ENCODE data around the gene GLIS1. TPM values are rescaled to one million over a fixed set of nuclear protein-coding genes. Genes with fewer than 3 reads are reported as not detected.

Gene GLIS1
- polyA plus RNA-seq, 5 donors: 0.06 to 0.10 (median 0.06) TPM; not detected in 2

GRCh38 chr1:53693773-53694717 lies 44.9 kb downstream of the GLIS1 start:
- DNase-seq: no peak

DNA sequence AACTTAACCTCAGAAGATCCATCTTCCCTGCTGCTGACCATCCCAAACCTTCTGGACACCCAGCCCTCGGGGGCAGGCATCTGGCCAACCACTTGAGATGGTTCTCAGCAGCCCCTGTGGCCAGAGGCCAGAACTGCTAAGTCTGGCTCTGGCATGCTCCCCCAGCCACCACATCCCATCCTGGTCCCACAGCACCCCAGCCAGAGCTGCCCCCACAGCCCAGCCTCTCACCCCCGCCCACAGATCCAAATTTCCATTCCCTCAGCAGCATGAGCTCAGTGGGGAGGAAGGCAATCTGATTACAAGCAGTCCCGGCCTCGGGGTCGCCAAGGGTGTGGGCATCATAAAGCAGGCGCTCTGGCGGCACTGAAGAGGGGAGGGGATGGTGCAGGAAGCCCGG lies 45.6 kb downstream of the GLIS1 start:
- no peak for DNase-seq

DNA sequence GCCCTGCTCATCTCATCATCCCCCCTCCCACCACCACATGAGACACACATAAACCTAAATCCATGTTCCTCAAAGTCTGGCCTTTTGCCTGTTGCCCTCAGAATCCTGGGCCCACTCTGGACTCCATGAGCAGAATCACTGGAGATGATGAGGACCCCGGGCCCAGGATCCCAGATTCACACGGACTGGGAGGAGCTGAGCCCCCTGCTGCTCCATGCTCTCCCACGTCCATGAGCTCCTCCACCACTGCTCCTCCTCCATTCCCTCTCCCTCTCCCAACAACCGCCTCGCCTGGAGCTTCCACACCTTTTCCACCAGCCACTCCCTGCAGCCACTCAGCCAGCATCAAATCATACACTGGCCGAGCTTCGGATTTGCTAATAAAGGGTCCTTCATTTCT lies 47.6 kb downstream of the GLIS1 start:
- no peak for DNase-seq

DNA sequence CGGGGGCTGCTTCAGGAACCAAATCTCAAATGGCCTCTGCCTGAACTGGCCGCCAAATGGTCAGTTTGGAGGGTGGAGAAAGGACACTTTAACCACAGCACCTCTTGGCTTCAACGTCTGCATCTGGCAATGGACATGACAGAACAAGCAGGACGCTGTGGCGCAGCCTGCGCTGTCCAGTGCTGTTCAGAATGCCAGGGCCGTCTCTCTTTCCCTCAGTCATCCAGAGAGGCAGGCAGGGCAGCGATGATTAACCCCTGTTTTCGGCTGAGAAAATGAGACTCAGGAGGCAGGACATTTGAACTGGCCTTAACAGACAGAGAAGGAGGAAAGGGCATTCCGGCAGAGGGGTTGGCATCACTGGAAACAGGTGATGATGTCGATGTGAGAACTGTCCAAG lies 48.6 kb downstream of the GLIS1 start:
- DNase-seq: no peak

DNA sequence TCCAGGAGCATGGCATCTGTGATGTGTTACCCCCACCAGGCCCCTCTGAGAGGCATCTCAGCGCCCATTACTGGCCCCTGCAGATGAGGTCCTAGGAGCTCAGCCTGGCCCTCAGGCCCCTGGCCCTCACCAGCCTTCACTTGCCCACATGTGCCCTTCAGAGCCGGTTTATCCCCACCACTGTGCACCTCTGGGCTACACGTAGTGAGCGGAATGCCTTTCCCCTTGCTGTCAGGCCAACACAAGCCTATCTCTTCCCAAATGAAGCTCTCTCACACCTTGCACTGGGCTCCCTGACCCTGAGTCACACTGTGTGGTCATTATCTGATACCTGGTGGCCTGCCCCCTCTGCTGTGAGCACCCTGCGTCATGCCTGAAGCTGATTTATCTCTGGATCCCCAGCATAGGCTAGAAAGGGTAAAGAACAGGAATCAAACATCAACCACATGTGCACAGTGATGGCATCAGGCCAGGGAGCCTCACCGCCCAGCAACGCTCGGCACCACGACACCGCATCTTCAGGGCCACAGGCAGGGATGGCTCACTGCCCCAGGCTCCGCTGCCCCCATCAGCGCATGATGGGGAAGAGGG lies 49.1 kb downstream of the GLIS1 start:
- no peak for DNase-seq

DNA sequence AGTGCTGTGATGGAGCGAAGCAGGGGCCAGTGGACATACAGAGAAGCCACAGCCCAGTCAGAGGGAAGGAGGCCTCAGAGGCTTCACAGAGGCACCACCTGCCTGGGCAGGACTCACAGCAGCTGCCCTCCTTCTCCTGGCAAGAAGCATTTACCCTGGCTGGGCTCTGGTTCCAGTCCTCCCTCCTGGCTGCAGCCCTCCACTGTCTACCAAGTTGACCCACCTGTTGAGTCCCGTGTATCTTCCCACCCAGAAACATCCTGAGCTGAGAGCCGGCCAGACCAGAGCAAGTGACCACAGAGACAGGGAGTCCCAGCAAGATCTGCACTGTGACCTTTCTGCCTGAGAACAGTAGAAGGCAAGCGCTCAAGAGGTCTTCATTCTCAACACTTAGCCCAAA lies 49.7 kb downstream of the GLIS1 start:
- no peak for DNase-seq

- DNase-seq: no peak
These were observed 50.4 kb downstream of the GLIS1 start for GRCh38 chr1:53688381-53689102.

DNA sequence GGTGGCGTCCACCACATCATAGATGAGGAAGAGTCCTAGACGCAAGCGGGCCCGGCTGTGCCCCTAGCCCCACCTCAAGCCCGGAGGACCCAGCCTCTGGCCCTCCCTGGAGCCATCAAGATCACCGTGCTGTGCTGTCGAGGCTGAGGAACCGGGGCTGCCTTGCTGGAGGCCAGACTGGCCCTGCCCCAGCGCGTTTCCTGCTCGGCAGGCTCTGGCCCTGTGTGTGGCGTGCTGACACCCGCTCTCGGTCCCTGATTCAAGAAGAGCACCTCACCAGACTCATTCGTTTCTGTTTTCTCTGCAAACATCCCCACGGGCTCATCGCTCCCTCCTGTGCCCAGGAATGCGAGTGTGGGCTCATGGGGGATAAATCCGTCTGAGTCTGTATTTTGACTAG lies 51.1 kb downstream of the GLIS1 start:
- DNase-seq: no peak

- DNase-seq: no peak
These were observed 51.5 kb downstream of the GLIS1 start for GRCh38 chr1:53687426-53687825.

DNA sequence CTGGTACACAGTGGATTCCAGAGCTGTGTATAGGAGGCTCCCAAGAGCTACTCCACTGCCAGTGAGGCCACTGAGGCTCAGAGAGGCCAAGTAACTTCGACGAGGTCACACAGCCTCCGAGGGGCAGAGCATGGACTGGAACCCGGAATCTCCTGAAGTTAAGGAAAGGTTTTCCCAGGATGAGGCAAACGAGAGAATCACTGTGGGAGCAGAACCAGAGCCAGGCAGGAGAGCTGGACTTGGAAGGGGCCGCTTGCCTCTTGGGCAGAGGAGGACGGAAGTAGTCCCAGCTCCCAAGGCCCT lies 52.0 kb downstream of the GLIS1 start:
- DNase-seq: no peak

DNA sequence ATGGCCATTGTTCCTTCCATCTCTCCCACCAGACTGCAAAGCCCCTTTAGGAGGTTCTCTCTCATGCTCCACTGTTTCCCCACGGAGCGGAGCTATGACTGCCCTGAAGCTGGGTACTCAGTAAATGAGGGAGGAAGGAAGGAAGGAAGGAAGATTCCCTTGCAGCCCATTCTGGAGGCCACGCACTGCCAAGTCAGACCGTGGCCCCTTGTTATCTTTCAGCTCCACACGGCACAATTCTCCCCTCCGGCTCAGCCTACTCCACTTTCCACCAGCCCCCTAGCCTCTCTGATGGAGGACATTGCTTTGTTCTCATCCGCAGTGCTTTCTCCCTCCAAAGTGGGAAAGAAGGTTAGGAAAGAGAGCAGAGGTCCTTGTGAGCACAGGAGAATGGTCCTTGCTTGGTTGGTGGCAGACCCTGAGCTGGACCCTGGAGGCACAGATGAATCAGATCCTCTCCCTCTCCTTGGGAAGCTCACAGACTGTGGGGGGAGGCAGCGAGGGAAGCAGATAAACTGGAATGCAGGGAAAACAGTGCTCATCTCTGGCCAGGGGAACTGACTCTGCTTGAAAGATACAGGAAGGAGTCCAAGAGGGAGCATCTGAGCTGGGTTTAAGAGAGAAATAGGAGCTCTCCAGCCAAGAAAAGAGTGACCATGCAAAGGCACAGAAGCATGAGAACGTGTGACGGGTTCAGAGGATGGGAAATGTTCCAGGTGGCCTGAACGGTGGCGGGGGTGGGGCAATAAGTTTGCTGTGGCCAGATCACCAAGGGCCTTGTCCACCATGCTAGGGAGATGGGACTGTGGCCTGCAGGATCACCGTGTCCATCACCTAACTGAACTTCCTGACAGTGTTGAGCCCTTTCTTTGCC lies 52.6 kb downstream of the GLIS1 start:
- no peak for DNase-seq

- no peak for DNase-seq
These were observed 53.5 kb downstream of the GLIS1 start for GRCh38 chr1:53685272-53686051.

DNA sequence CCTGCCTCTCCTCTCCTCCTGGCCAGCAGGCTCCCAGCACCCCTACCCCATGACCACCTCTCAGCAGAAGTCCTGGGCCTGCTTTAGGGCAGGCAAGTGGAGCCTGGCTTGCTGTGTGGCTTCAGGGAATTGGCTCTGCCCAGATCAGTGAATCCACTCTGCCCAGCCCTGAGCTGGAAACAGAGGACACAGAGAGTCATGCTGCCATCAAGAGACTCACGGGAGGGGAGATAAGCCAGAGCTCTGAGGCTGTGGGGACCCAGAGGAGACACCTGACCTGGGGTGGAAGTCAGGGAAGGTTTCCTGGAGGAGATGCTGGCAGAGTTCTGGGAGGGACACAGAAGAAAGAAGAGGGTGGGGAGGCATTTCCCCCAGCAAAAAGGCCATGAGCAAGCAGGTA lies 54.2 kb downstream of the GLIS1 start:
- DNase-seq: no peak

GRCh38 chr1:53683986-53684740 lies 54.8 kb downstream of the GLIS1 start:
- no peak for DNase-seq

GRCh38 chr1:53682881-53683280 lies 56.1 kb downstream of the GLIS1 start:
- DNase-seq: no peak

GRCh38 chr1:53681977-53682685 lies 56.8 kb downstream of the GLIS1 start:
- DNase-seq: peak in 1 of 2 donors; percentile 27

GRCh38 chr1:53681351-53681976 lies 57.5 kb downstream of the GLIS1 start:
- no peak for DNase-seq

- no peak for DNase-seq
These were observed 58.1 kb downstream of the GLIS1 start for GRCh38 chr1:53680868-53681267.
